HG03135 (cell line): ENCODE measurements around the gene FMNL2.
"Not testable (repeated sequence)": the region's sequence is repeated elsewhere in the genome, so short reads cannot be mapped to it uniquely, and the experiment has no call there.

Source experiments
- ATAC-seq: cut with Tn5 transposase; IDR thresholded peaks from one replicate; pipeline ENCODE4 v1.9.1; 2021; ENCODE audit warnings: mild to moderate bottlenecking, moderate library complexity; ENCODE audit not compliant: unreplicated experiment

Gene FMNL2

DNA sequence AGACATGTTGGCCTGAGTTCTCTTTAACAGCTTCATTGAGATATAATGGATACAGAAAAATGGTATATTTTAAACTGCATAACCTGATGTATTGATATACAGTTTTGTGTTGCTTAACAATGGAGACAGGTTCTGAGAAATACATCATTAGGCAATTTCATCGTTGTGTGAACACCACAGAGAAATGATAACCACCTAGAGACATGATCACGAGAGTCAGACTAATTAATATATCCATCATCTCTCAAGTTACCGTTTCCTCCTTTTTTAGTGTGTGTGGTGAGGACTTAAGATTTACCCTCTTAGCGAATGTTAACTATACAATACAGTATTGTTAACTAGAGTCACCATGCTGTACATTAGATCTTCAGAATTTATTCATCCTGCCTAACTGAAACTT is 178.1 kb downstream of the FMNL2 start:
- no peak for ATAC-seq

DNA sequence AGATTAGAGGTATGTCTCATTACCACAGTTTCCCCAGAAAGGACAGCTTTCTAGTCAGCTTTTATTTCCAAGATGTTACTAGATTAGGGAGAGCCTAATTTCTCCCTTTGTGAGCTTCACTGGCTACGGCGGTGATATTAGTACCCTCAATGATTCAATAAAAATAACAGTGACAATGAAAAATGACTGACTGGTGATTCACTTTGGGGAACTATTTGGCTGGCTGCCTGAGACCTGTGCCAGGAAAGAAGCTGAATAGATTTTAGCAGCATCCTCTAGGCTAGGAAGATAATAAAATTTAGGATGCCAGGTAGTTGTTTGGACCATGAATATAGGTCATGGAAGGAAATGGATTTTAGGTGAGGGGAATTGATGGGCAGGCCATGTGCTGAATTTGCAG is 178.7 kb downstream of the FMNL2 start:
- ATAC-seq = no peak

DNA sequence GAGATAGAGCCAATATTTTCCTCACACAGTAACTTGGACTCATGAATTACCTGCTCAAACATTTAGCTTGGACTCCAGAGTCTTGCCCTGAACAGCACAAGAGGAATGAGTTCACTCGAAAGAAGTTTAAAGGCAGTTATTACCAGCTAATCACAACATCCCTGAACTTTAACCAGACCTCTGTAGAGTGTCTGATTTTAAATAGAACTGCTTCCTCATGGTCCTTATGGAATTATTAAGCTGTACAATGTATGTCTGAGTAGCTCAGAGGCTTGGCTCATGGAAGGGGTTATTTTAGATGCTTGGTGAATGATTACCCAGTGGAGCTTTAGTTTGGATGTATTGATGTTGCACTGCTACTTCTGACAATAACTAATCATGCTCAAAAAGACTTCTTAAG is 183.1 kb downstream of the FMNL2 start:
- no peak for ATAC-seq

DNA sequence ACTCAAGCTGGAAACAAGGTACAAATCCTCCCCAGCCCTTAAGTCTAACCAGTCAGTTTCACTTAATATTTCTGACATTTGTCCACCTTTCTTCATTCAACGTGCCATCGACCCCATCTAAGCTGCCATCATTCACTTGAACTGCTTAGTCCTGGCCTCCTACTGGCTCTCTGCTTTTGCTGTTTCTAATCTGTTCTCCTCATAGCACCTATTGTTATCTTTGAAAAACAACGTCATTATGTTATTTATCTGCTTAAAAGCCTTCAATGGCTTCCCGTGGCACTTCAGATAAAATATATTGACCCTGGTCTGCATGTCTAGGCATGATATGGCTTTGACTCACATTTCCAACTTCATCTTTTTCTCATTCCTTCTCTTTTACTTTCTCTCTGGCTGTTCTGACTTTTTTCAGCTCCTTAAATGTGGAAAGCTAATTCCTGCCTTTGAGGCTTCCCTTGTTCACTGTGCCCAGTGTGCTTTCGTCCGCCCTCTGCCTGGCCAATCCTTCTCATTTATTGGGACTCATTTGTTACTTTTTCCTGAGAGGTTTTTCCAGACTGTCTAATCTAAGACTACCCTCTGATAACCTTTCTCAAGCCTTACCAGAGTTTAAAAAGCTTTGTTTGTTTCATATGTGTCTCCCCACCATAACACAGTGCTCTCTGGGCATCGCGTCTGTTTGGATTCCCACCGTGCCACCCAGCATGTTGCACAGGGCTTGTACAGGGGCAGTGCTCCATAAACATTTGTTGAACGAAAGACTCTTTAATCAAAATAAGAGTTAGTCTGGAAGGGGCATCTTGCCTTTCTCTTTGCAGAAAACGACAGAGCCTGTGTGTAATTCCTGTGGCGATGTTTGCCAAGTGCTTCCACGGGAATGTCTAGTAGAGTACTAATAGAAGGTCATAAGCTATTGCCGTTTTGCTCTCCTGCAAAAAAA is 183.9 kb downstream of the FMNL2 start:
- ATAC-seq = no peak

DNA sequence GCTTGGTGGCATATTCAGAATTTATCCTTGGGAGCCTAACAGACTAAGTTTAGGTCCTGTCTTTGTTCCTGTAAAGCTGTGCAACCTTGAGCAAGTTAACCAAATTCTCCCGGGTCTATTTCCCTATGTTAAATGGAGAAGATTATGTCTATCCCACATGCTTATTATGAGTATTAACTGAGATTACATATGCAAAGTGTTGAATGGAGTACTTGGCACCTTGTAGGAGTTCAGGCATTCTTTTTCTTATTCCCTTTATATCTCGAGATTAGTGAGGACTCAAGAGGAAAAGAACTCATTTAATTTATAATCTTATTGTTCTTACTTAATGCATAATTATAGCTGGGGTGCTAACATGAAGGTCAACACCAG is 184.6 kb downstream of the FMNL2 start:
- no peak for ATAC-seq

DNA sequence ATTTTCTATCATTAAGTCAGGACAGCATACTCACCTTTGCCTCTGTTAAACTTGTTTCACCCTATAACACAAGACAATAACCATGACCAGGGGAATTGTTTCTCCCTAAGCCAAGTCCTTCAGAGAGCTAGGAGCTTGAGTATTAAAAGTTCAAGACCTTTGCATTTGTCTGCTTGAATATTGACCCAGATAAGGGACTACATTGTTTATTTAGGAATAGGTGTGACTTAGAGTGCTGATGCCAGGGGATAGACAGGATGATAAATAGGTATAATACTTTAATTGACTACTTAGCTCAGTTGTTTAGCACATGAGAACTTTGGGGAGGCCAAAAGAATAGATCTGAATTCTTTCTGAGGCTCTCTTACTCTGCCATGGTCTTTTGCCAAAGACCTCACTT is 185.8 kb downstream of the FMNL2 start:
- ATAC-seq = no peak

DNA sequence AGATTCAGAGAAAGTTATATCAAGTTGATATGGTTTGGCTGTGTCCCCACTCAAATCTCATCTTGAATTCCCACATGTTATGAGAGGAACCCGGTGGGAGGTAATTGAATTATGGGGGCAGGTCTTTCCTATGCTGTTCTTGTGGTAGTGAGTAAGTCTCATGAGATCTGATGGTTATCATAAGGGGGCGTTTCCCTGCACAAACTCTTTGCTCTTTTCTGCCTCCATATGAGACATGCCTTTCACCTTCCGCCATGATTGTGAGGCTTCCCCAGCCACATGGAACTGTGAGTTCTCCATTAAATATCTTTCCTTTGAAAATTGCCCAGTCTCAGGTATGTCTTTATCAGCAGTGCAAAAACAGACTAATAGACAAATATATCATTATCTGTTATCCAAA is 187.5 kb downstream of the FMNL2 start:
- not testable (repeated sequence) for ATAC-seq

DNA sequence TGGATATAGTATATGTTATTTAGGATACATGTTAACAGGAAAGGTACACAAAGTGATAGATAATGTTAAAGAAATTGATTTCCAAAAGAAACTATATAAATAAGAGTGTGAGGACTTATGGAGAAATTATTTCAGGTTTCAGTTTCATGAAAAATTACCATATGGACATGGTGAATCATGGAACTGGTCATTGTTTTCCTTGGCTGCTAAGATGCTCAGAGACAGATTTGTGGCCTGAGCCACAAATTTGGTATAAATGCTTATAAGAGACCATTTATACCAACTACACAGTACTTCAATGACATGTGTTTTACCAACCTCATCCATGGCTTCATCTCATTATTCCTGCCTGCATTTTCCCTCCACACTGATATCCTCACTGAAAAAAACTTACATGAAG is 188.1 kb downstream of the FMNL2 start:
- ATAC-seq = no peak

DNA sequence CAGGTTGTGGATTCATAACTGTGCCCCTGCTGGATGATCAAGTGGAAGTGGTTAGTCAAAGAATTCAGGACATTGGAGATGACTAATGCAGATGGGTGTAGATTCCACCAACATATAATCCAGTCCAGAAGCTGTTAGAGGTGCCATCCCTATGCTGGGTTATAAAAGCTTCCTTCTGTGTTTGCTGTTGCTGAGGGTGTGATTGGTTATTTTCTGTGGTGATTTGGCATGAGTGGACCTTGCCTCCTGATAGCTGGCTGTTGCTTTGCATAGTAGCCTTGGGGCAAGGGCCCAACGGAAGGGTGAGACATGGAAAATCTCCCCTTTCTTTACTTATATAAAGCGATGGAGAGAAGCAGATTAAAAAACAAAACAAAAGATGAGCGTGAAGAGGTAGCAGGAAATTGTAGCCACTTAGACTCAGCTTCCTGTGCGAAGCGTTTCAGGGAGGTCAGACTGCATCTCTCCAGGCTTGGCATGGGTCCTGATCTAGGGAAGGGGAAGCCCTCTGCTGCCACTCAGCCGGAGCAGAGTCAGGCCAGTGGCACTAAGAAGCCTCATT is 190.4 kb downstream of the FMNL2 start:
- no peak for ATAC-seq

DNA sequence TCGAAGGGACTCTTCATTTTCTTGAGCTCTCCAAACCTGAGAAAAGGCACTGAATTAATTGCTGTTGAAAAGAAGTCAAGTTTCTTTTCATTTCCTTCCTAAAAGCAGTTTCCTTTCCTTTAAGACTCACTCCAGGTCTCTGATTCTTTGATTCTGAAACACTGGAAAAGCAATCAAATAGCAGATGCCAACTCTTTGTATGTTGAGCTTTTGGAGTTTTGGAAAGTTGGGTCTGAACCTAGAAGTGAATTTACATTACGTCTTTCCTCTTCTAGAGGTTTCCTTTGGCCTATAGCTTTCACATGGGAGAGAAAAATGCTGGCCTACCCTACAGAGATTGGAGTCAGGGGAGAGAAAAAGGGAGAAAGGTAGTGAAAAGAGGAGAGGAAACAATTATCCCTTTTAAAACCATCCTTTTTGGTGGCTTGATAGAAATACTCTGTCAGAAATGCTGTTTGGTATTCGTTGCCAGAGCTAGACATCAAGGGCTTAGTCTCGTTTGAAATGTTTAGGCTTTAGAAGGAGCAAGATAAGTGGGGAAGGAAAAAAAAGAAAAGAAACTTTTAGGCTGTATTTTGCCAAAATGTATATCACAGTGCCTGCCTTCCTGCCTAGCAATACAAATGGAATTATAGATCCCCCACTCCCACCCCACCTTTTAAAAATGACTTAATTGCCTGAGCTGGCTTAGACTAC is 194.6 kb downstream of the FMNL2 start:
- ATAC-seq = no peak

DNA sequence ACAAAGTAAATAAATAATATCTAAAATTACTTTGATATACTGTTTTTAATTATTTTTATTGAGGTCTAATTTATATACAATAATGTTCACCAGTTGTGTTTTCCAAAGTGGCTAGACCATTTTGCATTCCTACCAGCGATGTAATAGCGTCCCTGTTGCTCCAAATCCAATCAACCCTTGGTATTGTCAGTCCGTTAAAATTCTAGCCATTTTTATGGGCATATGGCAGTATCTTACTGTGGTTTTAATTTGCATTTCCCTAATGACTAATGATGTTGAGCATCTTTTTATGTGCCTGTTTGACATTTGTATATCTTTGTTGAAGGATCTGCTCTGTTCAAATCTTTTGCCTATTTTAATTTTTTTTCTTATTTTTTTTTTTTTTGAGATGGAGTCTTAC is 197.3 kb downstream of the FMNL2 start:
- no peak for ATAC-seq

DNA sequence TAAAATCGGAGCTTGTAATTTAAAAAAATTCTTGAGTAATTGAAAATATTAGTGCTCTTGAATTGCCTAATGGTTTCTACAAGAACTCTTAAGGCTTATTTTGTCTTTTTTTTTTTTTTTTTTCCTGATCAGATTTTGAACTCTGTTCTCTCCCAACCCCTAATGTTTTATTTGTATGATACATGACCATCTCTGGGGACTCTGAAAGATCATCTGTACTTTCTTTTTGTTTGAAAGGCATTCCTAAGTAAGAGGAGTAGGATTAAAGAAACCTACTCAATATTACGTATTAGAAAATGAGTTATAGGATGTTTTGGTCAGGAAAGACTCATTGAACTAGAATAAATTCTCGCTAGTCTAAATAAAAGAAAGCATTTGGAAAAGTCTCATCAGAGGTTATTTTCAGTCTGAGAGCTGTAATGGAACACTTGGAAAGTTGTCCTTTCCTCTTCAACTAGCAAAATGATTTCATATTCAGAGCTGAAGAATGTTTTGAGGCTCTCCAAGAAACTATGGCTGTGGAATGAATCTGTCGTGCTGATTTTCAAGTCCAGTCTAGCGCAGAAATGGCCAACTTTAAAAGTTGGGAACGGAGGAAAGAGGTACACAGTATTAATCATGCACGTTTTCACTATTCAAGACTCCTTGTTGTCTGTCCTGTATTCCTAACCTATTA is 199.6 kb downstream of the FMNL2 start:
- ATAC-seq = no peak

DNA sequence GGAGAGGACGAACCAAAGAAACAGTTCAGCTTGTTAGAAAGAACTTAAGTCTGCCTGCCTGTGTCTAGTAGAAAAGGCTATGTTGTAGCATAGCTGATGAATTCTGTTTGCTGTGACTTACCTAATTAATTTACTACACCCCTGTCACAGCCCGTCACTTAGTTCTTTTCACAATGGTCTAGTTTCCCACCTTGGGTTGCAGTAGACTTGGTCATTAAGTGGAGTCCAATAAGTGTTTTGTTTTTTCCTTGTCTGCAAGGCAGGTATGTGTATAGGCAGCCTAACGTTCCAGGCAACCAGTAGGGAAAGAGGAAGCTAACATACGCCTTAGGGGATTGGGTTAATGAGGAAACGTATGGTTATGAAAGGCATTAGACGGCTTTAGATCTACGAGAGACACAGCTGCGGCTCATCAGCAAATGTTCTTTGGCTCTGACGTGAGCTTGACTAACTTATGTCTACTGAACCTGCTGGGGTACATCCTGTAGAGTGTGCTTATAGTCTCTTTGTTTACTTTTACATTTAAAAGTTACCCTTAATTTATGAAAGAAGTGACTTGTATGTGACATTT is 202.2 kb downstream of the FMNL2 start:
- ATAC-seq = no peak

DNA sequence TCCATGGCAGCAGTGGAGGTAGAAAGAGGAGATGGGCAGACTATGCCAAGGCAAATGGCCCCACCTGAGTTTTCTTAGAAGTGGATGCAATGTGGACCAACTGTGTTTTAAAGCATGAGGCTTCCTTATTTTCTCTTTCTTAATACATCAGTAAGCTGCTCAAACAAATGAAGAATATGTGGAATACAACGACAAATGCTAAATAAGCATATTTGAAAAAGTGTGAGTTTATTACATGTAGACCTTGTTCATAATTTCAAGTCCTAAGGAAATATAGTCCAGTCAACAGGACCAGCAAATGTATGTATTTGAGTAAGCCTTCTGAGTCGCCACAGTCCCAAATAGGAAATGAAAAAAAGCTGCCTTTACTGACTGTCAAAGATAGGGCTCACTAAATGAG is 204.4 kb downstream of the FMNL2 start:
- ATAC-seq = no peak

DNA sequence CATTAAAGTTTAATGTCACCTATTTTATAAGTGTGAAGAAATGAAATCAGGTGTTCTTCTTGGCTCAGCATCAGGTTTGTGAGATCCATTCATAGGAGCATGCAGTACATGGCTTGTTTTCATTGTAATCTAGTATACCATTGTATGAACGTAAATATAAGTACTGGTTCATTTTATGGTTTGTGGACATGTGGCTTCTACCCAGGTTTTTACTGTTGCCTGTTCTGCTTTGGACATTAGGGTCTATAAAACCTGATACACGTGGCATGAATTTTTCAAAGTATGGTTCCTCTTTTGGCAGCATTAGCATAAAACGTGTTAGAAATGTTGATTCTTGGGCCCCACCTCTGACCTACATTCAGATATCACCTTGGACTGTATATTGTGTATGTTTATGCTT is 206.7 kb downstream of the FMNL2 start:
- ATAC-seq = no peak

DNA sequence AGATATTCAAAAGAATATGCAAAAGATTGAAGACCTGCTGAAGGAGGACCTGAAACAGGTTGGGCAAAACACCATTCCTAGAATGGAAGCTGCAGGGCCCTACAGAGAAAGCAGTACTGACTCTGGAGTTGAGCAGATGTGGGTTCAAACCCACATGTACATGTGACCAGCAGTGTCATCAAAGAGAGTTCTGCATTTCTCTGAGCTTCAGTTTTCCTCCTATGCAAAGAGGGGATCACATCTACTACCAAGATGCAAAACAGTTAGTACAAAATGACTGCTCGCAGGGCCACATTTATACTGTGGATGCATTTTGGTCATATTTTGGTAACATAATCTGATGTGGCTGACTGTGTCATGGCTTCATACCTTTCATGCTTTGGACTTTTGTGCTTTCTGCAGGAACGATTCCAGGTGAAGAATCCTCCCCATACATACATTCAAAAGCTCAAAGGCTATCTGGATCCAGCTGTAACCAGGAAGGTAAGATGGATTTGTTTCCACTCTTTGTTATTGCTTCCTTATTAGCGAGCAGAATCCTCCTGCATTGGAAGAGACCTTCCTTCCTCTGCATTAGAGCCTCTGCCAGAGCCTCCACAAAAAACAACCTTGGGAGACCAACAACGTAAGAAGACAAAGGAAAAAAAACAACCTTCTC is 207.5 kb downstream of the FMNL2 start:
- ATAC-seq = no peak

DNA sequence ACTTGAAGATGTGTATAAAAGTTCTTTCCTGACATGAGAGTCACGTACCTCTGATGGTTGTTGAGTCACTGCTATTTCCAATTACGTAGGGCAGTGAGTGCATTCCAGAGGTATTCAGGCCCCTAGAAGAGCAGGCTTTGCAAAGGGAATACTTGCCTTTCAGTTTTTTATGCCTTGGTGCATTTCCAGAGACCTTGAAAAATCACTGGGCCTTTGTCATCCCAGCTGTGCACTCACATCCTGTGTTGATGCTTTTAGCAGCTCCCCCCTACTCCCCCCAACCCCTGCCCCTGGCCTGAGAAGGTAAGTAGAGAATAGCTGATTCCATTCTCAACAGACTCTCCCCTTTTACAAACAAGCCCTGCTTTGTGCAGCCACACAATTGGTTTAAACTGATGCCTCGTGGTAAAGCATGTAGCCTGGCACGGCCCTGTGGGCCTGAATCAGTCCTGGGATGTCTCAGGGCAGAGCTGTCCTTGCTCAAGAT is 208.1 kb downstream of the FMNL2 start:
- no peak for ATAC-seq

DNA sequence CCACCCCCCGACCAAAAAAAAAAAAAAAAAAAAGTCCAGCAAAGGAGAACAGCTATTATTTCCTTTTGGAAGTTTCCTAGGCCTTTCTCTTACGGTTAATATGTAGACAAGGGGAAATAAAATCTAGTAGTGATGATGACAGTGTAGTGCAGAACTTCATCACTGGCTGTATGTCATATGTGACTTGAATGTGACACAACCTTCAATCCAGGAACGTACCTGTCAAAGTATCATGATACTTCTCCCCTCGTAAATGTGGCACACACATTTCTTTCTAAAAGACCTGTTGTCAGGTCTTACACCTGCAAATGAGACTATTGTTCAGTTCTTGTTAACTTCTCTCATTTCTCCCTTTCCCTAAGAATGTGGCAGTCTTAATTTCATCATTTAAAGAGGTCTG is 208.7 kb downstream of the FMNL2 start:
- no peak for ATAC-seq

DNA sequence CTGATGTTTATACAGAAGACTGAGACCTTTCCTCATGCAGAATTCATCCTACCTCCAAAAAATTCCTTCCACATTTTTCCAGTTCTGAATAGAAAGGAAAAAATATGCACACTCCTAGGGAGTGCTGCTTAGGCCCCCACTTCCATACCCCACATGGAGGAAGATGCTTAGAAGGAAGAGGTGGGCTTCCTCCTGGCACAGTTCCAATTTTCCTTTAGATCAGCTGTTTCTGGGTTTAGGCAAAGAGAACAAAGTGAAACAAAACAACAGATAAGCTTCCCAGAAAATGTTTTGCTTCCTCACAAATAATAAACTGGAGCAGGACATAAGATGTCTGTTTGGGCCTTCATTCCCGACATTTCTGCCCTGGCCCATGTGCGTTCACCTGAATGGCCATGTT is 209.7 kb downstream of the FMNL2 start:
- no peak for ATAC-seq

DNA sequence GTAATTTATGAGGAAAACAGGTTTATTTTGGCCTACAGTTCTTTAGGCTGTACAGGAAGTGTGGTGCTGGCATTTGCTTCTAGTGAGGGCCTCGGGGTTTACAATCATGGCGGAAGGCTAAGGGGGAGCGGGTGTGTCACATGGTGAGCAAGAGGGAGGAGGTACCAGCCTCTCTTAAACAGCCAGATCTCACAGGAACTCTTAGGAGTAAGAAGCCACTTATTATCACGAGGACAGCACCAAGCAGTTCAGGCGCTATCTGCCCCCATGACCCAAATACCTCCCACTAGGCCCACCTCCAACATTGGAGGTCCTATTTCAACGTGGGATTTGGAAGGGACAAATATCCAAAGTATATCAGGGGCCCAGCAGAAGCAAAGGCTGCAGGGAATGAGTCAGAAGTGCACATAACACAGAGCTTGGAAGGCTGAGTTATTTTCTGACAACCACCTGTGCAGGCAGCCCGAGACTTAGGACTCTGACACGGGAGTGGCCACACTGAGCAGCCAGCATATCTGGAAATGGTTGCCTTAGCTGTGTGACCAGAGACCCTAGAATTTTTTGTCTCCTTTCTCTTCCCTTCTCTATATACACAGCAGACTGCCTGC is 211.4 kb downstream of the FMNL2 start:
- no peak for ATAC-seq
